GM12892 (cell line): Measurements from ENCODE around the gene BMP10.

Source experiments
- DNase-seq: peaks from one replicate; pipeline ENCODE4 v3.0.0; 2011; ENCODE audit not compliant: insufficient read length
- FAIRE-seq: peaks from 2 replicates; lab custom pipeline; 2011; peaks lifted over from hg19 to GRCh38; lab: Jason Lieb, UNC
- POLR2A ChIP-seq: IDR thresholded peaks from 2 replicates; pipeline ENCODE4 v1.6.1; 2011; ENCODE audit warnings: low read depth, low read length, control low read depth
- POLR2AphosphoS5 ChIP-seq: IDR thresholded peaks from 2 replicates; pipeline ENCODE4 v1.6.1; 2011; ENCODE audit warnings: low read depth, low read length, control low read depth
- TAF1 ChIP-seq: IDR thresholded peaks from 2 replicates; pipeline ENCODE4 v1.6.1; 2011; ENCODE audit warnings: low read depth, mild to moderate bottlenecking, control low read depth, low read length, borderline replicate concordance

Gene BMP10

GRCh38 chr2:68837861-68838341 is 33.3 kb downstream of the BMP10 start:
- FAIRE-seq (peak; percentile 9), DNase-seq (no peak)
- no peak for TF ChIP-seq POLR2AphosphoS5
- no peak for TF ChIP-seq TAF1
- no peak for TF ChIP-seq POLR2A

- DNase-seq = peak; percentile 32
Measured at GRCh38 chr2:68837164-68837860, 33.9 kb downstream of the BMP10 start.

GRCh38 chr2:68835621-68836020 is 35.6 kb downstream of the BMP10 start:
- no peak for DNase-seq
- FAIRE-seq = no peak
- TF ChIP-seq POLR2A = no peak
- no peak for TF ChIP-seq POLR2AphosphoS5
- TF ChIP-seq TAF1 = no peak

More at GRCh38 chr2:68837164-68837860, 33.9 kb downstream of the BMP10 start:
- TF ChIP-seq POLR2AphosphoS5 (no peak), TAF1 (no peak), POLR2A (no peak)
- no peak for FAIRE-seq

GRCh38 chr2:68834737-68835376 is 36.3 kb downstream of the BMP10 start:
- DNase-seq (no peak), FAIRE-seq (no peak)
- TF ChIP-seq POLR2AphosphoS5 = no peak
- TF ChIP-seq POLR2A = no peak
- TF ChIP-seq TAF1 = no peak

GRCh38 chr2:68833162-68833561 is 38.0 kb downstream of the BMP10 start:
- DNase-seq (no peak), FAIRE-seq (peak; percentile 42)
- TF ChIP-seq TAF1 (no peak), POLR2A (no peak), POLR2AphosphoS5 (no peak)

GRCh38 chr2:68832233-68832869 is 38.8 kb downstream of the BMP10 start:
- peak; percentile 92 for FAIRE-seq
- no peak for TF ChIP-seq POLR2AphosphoS5
- no peak for TF ChIP-seq POLR2A
- no peak for TF ChIP-seq TAF1
- no peak for DNase-seq

- TF ChIP-seq POLR2AphosphoS5 (no peak), TAF1 (no peak), POLR2A (no peak)
- FAIRE-seq (no peak), DNase-seq (no peak)
Measured at GRCh38 chr2:68831686-68832232, 39.4 kb downstream of the BMP10 start.

GRCh38 chr2:68829749-68830148 is 41.4 kb downstream of the BMP10 start:
- FAIRE-seq (no peak), DNase-seq (no peak)
- TF ChIP-seq TAF1 (no peak), POLR2A (no peak), POLR2AphosphoS5 (no peak)

- no peak for FAIRE-seq
- TF ChIP-seq TAF1 (no peak), POLR2AphosphoS5 (no peak), POLR2A (no peak)
- no peak for DNase-seq
Measured at GRCh38 chr2:68828887-68829708, 42.1 kb downstream of the BMP10 start.

- DNase-seq (no peak), FAIRE-seq (no peak)
- TF ChIP-seq POLR2A (no peak), POLR2AphosphoS5 (no peak), TAF1 (no peak)
Measured at GRCh38 chr2:68827666-68828065, 43.5 kb downstream of the BMP10 start.

- TF ChIP-seq POLR2AphosphoS5 = no peak
- no peak for TF ChIP-seq TAF1
- TF ChIP-seq POLR2A = no peak
- no peak for DNase-seq
- FAIRE-seq = no peak
Measured at GRCh38 chr2:68825866-68826265, 45.3 kb downstream of the BMP10 start.
